ENCODE measurements around the gene LRRC4B.
"Not testable (repeated sequence)": the region's sequence is repeated elsewhere in the genome, so short reads cannot be mapped to it uniquely, and the experiment has no call there.

The LRRC4B gene

GRCh38 chr19:50551034-50551714 is 17.1 kb downstream of the LRRC4B start:
- no peak for DNase-seq

DNA sequence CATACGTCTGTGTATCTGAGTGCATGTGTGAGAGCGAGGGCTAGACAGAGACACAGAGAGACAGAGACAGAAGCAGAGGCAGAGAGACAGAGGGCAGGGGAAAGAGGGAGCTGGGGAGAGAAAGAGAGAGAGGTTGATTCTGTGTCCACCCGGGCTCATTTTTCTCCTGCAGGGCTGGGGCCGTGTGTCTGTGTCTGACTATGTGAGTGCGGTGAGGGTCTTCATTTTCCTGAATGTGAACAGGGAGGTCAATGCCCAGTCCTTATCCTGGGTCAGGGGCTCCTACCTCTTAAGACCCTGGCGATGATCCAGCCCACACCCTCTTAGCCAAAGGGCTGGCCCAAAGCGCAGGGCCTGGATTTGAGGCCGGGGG is 17.7 kb downstream of the LRRC4B start:
- no peak for DNase-seq

GRCh38 chr19:50549927-50550593 is 18.2 kb downstream of the LRRC4B start:
- no peak for DNase-seq

DNA sequence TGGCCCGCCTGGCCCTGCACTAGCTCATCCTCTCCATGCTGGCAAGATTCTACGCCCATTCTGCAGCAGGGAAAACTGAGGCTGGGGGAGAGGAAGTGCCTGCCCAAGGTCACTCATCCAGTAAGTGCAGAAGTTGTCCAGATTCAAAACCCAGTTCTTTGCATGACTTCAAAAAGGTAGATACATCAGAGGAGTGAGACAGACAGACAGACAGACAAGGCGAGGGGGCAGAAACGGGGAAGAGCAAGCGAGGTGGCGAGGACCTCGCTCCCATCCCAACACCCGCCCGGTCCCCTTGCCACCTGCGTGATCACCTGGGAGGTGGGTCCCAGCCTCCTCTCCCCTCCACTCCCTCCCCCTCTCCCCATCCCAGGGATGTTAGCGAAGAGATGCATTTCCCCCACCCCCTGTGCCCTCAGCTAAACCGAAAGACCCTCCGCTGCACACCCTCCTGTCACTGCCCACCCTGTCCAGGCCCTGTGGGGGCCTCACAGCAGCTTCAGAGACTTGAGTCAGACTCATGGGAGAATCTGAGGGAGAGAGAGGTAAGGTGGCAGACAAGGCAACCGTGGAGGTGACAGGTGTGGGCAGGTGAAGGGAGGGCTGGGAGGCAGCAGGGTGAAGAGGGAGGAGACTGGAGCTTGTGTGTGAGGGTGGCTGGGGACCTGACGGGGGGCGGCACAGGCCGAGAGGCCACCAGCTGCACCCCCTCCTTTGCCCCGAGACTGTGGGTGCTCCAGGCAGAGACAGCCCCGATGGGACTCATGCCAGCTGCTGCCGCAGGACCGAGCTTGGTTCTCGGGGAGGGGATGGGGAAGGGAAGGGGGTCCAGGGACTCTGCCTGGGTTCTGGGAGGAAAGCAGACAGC is 18.9 kb downstream of the LRRC4B start:
- DNase-seq = no peak

DNA sequence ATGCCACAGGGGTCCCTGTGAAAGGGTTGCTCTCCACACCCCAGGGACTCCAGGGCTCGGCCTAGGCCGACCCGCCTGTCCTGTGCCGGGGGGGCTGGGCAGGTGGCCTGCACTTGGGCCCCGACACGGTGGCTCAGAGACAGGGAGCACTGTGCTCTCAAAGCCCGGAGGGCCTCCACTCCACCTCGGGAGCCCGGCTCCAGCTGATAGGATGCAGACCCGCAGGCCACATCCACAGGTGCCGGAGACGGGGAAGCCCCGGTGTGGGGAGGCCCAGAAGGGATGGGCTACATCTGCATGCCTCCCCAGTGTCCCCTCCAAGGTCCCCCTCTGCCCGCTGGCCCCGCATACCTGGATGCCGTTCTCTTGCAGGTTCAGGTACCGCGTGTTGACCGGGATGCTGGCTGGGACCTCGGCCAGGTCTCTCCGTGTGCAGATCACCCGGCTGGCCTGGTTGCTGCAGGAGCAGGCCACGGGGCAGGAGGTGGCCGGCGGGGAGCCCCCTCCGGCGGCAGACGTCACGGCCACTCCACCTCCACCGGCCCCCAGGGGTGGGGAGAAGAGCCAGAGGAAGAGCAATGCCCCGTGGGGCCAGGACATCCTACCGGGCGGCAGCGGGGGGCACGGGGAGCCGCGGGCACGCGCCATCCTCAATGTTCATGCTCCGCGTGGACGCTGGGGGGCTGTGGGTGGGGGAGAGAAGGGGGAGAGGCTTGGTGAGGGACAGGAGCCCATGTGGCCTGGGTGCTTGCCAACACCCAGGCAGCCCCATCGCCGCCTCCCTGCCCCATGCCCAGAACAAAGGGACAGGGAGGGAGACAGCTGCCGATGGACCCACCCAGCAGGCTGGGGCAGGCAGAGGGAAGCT is 19.8 kb downstream of the LRRC4B start:
- no peak for DNase-seq

DNA sequence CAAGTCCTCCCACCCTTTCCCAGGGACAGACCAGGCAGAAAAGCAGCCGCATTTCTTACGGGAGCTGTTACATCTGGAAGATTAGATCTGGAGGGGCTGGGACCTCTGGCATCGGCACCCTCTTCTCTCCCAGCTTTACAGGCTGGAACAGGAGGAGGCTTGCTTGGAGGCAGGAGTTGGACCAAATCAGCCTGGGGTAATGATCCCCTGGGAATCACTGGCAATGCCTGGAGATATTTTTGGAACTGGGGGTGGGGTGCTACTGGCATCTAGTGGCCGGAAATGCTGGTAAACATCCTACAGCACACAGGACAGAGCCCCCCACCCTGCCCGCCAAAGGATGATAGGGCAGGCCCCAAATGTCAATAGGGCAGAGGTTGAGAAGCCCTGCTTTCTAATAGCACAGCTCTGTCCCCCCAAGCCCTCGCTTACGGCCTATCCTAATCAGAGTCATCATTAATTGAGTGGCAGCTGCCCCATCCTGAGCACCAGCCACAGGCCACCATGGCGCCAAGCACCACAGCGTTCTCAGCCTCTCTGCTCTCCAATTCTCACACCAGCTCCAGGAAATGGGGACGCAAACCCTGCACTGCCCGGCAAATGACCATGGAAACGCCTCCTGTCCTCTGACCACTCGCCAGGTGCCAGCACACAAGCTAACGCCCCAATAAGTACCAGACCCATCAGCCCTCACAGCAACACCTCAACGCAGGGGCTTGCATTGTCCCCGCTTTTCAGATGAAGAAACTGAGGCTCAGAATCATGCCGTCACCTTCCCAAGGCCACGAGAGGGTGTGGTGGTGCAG is 20.6 kb downstream of the LRRC4B start:
- no peak for DNase-seq

DNA sequence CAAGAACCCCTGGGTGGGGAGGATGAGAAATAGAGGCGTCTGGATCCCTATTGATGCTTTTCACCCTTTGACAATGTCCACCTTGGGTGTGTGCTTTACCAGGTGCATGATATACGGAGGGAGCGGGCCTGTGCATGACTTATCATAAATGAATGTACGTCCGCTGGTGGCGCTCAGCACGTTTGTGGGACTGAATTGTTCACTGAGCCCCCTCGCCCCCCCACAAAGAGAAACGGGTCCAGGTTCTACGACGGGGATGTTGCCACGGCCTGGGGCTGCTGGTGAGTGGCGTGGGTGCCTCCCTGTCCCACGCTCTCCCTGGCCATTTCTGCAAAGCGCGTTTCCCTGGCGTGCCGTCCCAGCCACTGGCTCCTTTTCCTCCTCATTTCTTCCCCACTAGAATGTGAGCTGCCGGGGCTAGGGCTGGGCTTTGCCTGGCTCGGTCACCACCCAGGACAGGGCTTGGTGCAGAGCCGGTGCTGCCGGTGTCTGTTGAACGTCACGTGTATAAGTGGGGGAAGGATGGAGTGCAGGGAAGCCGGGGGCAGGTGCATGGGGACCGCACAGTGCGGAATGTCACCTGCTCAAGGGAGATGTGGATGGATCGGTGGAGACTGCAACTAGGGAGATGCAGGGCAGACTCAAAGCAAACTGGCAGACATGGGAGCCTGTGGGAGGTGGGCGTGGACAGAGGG is 21.6 kb downstream of the LRRC4B start:
- DNase-seq = no peak

DNA sequence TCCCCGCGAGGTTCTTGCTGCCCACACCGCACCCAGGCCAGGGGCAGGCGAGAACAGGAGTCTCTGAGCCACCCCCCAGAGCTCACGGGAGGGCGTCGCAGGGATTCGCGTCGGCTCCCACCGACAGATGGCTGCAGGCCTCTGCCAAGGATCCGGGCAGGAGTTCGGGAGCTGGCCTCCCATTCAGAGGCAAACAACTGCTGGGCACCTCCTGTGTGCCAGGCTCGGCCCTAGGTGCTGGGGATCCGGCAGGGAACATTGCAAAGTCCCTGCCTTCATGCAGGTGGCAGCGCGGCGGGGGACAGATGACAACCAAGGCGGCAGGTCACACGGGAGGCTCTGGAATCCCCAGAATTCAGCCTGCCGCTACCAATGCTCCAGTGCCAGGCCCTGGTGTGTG is 25.3 kb downstream of the LRRC4B start:
- DNase-seq = no peak

- DNase-seq = peak; percentile 70 to 71
Observed at GRCh38 chr19:50537769-50538230, 30.4 kb downstream of the LRRC4B start.

DNA sequence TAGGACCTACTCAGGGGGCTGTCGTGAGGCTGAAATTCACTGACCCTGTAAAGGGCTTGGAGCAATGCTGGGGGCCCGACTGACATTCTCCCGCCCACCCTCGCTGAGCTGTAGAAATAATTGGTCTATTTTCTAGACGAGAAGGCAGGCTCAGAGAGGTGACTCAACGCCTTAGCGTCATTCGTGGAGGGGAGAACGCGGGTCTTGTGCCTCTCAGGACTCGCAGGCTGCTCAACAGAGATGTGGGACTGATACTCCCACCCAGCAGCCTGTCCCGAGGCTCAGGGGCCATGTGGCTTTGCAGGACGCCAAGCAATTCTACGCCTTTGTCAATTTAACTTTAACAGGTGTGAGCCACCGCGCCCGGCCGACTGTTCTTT is 30.9 kb downstream of the LRRC4B start:
- DNase-seq = no peak

GRCh38 chr19:50536662-50537305 is 31.5 kb downstream of the LRRC4B start:
- DNase-seq = no peak

- DNase-seq = no peak
Observed at GRCh38 chr19:50535672-50536187, 32.5 kb downstream of the LRRC4B start.

DNA sequence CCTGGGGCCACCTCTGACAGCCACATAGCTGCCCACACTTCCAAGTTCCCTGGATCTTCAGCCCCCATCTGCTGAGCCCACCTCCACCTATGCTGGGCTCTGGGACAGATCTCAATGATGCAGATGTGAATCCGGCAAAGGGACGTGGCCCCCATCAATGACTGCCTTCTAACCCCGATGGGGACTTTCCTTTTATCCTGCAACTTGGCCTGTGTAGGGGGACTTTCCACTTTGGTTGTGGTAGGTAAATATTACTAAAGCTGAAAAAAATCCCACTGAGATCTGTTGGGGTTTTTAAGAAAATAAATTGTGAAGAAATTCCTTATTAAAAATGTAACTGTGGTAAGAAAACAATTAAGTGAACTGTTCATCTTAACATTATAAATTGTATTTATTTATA is 33.8 kb downstream of the LRRC4B start:
- DNase-seq = no peak

DNA sequence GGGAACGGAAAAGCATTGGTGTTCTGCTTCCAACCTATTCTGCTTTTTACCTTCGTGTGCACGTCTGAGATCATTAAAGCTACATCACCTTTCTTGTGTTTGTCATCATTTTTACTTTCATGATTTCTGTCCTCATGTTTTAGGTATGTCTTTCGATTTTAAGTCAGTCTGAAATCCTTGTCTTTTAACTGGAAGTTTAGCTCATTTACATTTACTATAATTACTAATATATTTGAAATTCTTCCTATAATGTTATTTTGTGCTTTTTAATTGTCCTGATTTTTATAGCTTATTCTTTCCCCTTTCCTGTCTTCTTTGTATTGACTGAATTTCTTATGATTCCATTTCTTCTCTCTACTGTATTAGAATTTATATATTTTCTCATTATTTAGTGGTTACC is 35.3 kb downstream of the LRRC4B start:
- no peak for DNase-seq

- DNase-seq = no peak
Observed at GRCh38 chr19:50531171-50531612, 37.0 kb downstream of the LRRC4B start.

DNA sequence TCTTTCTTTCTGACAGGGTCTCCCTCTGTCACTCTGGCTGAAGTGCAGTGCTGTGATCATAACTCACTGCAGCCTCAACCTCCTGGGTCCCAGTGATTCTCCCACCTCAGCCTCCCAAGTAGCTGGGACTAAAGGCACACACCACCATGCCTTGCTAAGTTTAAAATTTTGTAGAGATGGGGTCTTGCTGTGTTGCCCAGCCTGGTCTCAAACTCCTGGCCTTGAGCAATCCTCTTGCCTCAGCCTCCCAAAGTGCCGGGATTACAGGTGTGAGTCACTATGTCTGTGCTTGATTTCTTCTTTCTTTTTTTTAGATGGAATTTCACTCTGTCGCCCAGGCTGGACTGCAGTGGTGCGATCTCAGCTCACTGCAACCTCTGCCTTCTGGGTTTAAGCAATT is 40.2 kb downstream of the LRRC4B start:
- DNase-seq = not testable (repeated sequence)

DNA sequence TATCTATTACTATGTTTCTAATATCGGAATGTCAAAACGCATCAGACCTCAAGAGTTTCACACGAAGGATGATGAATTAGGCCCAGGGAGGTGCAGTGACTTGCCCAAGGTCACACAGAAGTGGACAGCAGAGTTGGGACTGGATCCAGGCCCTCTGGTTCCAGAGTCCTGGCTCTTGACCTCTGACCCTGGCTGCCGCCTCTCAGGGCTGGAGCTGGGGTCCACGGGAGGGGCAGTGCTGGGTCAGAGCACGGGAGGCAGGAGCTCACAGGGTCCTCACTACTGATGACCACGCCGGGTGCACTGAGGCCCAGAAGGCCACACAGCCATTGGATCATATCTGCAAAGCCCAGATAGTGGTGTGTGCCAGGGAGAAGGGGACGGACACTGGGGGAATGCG is 45.4 kb downstream of the LRRC4B start:
- no peak for DNase-seq

DNA sequence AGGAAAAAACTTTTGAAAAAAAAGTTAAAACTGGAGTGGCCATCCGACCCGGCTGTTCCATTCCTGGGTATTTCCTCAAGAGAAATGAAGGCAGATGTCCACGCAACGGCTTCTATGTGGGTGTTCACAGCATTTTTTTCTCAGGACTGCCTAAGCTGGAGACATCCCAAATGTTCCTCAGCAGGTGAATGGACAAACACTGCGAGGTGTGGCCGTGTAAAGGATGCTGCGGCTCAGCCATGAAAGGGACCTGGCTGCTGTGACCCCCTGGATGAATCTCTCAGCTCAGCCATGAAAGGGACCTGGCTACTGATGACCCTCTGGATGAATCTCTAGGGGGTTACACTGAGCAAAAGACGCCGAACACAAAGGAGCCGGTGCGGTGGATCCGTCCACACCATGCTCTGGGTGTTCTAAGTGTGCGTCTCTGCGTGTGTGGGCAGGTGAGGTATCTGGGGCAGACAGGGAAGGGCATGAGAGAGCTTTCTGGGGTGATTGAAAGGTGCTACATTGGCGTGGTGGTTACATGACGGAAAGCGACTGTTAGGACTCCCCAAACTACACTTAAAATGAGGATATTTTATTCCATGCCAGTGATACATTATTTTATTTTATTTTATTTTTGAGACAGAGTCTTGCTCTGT is 47.3 kb downstream of the LRRC4B start:
- DNase-seq = no peak

- no peak for DNase-seq
Observed at GRCh38 chr19:50519006-50519575, 49.1 kb downstream of the LRRC4B start.
